Body of pancreas (tissue), 4 donors: Measurements from ENCODE around the gene KIRREL1.

Experiments used
- POLR2A ChIP-seq, 3 donors: fragments of 450-650 bp; IDR thresholded peaks; one replicate each; pipeline ENCODE4 v1.6.1; 2016; ENCODE audit warnings: antibody characterized with exemption in 3 of 3, mild to moderate bottlenecking in 2 of 3
- TF ChIP-seq, protein P1 (sequence below), 7 experiments: fragments of 450-650 bp in 4 of 7; fragments of 200-600 bp in 3 of 7; sonication (generic) in 3 of 7; IDR thresholded peaks; one replicate each; pipeline ENCODE4 v1.5.1; 2016 to 2019; ENCODE audit warnings: antibody characterized with exemption in 7 of 7

DNA sequence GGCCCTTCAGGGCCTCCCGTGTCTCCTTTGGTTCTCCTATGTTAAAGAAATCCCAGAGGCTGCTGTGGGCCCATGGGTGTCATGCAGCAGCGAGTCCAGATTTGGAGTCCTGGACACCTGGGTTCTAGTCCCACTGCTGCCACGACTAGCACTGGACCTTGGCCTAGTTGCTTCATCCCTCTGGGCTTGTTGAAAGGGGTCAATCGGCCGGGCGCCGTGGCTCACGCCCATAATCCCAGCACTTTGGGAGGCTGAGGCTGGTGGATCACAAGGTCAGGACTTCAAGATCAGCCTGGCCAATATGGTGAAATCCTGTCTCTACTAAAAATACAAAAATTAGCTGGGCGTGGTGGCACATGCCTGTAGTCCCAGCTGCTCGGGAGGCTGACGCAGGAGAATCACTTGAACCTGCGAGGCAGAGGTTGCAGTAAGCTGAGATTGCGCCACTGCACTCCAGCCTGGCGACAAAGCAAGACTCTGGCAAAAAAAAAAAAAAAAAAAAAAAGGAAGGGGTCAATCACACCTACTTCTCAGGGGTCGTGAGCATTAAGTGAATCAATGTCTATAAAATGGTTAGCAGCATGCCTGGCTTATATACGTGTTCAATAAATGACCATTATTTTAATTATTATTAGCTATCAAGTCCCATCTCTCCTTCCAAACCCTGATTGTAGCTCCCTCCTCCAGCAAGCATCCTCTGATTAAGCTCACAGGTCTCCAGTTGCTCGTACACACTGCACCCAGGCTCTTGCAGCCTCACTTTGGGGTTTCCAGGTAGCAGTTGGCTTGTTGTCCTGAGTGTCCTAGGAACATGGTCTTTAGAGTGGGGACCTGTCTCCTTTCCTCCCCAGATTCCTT is 43.8 kb downstream of the KIRREL1 start:
- TF ChIP-seq, protein P1, sequence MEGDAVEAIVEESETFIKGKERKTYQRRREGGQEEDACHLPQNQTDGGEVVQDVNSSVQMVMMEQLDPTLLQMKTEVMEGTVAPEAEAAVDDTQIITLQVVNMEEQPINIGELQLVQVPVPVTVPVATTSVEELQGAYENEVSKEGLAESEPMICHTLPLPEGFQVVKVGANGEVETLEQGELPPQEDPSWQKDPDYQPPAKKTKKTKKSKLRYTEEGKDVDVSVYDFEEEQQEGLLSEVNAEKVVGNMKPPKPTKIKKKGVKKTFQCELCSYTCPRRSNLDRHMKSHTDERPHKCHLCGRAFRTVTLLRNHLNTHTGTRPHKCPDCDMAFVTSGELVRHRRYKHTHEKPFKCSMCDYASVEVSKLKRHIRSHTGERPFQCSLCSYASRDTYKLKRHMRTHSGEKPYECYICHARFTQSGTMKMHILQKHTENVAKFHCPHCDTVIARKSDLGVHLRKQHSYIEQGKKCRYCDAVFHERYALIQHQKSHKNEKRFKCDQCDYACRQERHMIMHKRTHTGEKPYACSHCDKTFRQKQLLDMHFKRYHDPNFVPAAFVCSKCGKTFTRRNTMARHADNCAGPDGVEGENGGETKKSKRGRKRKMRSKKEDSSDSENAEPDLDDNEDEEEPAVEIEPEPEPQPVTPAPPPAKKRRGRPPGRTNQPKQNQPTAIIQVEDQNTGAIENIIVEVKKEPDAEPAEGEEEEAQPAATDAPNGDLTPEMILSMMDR (IDR thresholded peaks at IDR 0.05): no peak
- TF ChIP-seq POLR2A (IDR thresholded peaks at IDR 0.05): no peak
